HepG2 (cell line): ENCODE results near the gene DPP3. TPM values are rescaled to one million over a fixed set of nuclear protein-coding genes. Genes with fewer than 3 reads are reported as not detected.

Source experiments
- CHD2 ChIP-seq: IDR thresholded peaks from 2 replicates; pipeline ENCODE4 v1.6.1; 2011; ENCODE audit warnings: low read depth, low read length, improper control_type of control experiment
- MEIS1 ChIP-seq: sonication (generic); formaldehyde crosslinking; IDR thresholded peaks from 2 replicates; pipeline ENCODE4 v1.9.0; 2021; ENCODE audit warnings: mild to moderate bottlenecking, missing genetic modification reagents, moderate library complexity, borderline replicate concordance
- NONO ChIP-seq, 2 experiments: fragments of 450-650 bp in 1 of 2; sonication (generic) in 1 of 2; formaldehyde crosslinking in 1 of 2; IDR thresholded peaks in 1 of 2; conservative IDR thresholded peaks in 1 of 2; 2 replicates each; pipeline versions ENCODE4 v1.6.1 to v1.8.0; 2017 to 2022; ENCODE audit warnings: mild to moderate bottlenecking in 1 of 2, missing genetic modification reagents in 1 of 2, moderate library complexity in 1 of 2
- SNRNP70 ChIP-seq: fragments of 200-400 bp; formaldehyde crosslinking; IDR thresholded peaks from 2 replicates; pipeline ENCODE4 v1.6.1; 2017; ENCODE audit warnings: mild to moderate bottlenecking, low read depth, low read length, moderate library complexity
- SRSF4 ChIP-seq: fragments of 200-400 bp; formaldehyde crosslinking; IDR thresholded peaks from one replicate; pipeline ENCODE4 v1.6.1; 2018; ENCODE audit warnings: mild to moderate bottlenecking, low read depth, low read length, moderate library complexity; ENCODE audit not compliant: poor library complexity, severe bottlenecking
- ZNF772 ChIP-seq: sonication (generic); formaldehyde crosslinking; IDR thresholded peaks from 2 replicates; pipeline ENCODE4 v1.5.0; 2020; ENCODE audit warnings: mild to moderate bottlenecking, missing genetic modification reagents
- polyA plus RNA-seq, 8 experiments: library from polyadenylated mRNA; depleted of rRNA in 3 of 8; stranded (reverse) in 7 of 8; unstranded in 1 of 8; fragments of >200 nt; fragmentation: Illumina TruSeq in 4 of 8; extraction: Trizol in 4 of 8; gene quantifications; 2 replicates each; pipeline versions ENCODE4 v1.2.1 to v1.2.3, GENCODE V29; 2011 to 2016; ENCODE audit warnings: low read depth in 4 of 8, missing spikeins in 1 of 8, mixed read lengths in 1 of 8; ENCODE audit not compliant: insufficient read depth in 1 of 8
- total RNA-seq, 5 experiments: library from RNA; depleted of rRNA; stranded (reverse); fragments of >200 nt; fragmentation: Illumina TruSeq; extraction: Trizol; gene quantifications; 2 replicates each; pipeline ENCODE4 v1.2.3, GENCODE V29; 2016; ENCODE audit warnings: low read depth in 1 of 5
- TF ChIP-seq, protein P1 (sequence below), 2 experiments: sonication (generic) in 1 of 2; formaldehyde crosslinking in 1 of 2; IDR thresholded peaks; 2 replicates each; pipeline versions ENCODE4 v1.4.0 to v1.6.1; 2016 to 2020; ENCODE audit warnings: borderline replicate concordance in 1 of 2, low read depth in 1 of 2, mild to moderate bottlenecking in 1 of 2, missing genetic modification reagents in 1 of 2
- TF ChIP-seq, protein P2 (sequence below): sonication (generic); formaldehyde crosslinking; IDR thresholded peaks from 2 replicates; pipeline ENCODE4 v1.5.0; 2020; ENCODE audit warnings: missing genetic modification reagents
- TF ChIP-seq, protein P3 (sequence below): sonication (generic); formaldehyde crosslinking; IDR thresholded peaks from 2 replicates; pipeline ENCODE4 v1.4.0; 2020; ENCODE audit warnings: low read depth, mild to moderate bottlenecking, missing genetic modification reagents
- TF ChIP-seq, protein P4 (sequence below): sonication (generic); formaldehyde crosslinking; IDR thresholded peaks from 2 replicates; pipeline ENCODE4 v1.4.0; 2020; ENCODE audit warnings: missing genetic modification reagents
- TF ChIP-seq, protein P5 (sequence below): sonication (generic); formaldehyde crosslinking; IDR thresholded peaks from 2 replicates; pipeline ENCODE4 v1.5.1; 2020; ENCODE audit warnings: missing genetic modification reagents, mild to moderate bottlenecking, borderline replicate concordance

DPP3 gene
- total and polyA plus RNA-seq, 2 of the 13 experiments (the other 11 are each of a cell fraction or from before 2014, with no cell fraction given), result 38.4 to 59.8 TPM

DNA sequence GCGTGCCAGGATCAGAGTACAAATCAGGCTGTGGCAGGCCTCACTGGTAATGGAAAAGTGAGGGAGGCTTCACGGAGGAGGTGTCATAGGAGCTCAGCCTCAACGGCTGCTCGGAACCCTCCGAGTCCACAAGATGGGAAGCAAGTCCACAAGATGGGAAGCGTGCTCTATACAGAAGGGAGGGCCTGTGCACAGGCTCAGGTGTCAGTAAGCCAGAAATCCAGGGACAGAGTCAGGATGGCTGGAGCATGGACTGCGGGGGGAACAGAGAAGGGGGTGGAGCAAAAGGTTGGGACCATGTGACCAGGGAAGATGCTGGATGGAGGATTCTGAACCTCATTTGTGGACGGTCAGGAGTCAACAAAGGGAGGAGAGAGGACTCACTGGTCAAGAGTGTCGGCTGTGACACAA, 3.4 kb upstream of the DPP3 start (continued):
- TF ChIP-seq, protein P1, sequence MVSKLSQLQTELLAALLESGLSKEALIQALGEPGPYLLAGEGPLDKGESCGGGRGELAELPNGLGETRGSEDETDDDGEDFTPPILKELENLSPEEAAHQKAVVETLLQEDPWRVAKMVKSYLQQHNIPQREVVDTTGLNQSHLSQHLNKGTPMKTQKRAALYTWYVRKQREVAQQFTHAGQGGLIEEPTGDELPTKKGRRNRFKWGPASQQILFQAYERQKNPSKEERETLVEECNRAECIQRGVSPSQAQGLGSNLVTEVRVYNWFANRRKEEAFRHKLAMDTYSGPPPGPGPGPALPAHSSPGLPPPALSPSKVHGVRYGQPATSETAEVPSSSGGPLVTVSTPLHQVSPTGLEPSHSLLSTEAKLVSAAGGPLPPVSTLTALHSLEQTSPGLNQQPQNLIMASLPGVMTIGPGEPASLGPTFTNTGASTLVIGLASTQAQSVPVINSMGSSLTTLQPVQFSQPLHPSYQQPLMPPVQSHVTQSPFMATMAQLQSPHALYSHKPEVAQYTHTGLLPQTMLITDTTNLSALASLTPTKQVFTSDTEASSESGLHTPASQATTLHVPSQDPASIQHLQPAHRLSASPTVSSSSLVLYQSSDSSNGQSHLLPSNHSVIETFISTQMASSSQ (IDR thresholded peaks at IDR 0.05; ENCODE audit: low read depth), result no peak
- TF ChIP-seq, protein P1 (CRISPR knock-in tag; IDR thresholded peaks at IDR 0.05; ENCODE audit: borderline replicate concordance), result no peak
- TF ChIP-seq, protein P2, sequence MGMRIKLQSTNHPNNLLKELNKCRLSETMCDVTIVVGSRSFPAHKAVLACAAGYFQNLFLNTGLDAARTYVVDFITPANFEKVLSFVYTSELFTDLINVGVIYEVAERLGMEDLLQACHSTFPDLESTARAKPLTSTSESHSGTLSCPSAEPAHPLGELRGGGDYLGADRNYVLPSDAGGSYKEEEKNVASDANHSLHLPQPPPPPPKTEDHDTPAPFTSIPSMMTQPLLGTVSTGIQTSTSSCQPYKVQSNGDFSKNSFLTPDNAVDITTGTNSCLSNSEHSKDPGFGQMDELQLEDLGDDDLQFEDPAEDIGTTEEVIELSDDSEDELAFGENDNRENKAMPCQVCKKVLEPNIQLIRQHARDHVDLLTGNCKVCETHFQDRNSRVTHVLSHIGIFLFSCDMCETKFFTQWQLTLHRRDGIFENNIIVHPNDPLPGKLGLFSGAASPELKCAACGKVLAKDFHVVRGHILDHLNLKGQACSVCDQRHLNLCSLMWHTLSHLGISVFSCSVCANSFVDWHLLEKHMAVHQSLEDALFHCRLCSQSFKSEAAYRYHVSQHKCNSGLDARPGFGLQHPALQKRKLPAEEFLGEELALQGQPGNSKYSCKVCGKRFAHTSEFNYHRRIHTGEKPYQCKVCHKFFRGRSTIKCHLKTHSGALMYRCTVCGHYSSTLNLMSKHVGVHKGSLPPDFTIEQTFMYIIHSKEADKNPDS (CRISPR knock-in tag), result no peak
- TF ChIP-seq ZNF772 (CRISPR knock-in tag) (no peak), SNRNP70 (no peak), CHD2 (no peak), MEIS1 (no peak), SRSF4 (no peak), NONO (IDR thresholded peaks at IDR 0.05) (no peak), NONO (CRISPR knock-in tag; conservative IDR thresholded peaks at IDR 0.05) (0 out of 2 replicates have a peak, but pooled peaks have one; percentile 21)
- TF ChIP-seq, protein P3, sequence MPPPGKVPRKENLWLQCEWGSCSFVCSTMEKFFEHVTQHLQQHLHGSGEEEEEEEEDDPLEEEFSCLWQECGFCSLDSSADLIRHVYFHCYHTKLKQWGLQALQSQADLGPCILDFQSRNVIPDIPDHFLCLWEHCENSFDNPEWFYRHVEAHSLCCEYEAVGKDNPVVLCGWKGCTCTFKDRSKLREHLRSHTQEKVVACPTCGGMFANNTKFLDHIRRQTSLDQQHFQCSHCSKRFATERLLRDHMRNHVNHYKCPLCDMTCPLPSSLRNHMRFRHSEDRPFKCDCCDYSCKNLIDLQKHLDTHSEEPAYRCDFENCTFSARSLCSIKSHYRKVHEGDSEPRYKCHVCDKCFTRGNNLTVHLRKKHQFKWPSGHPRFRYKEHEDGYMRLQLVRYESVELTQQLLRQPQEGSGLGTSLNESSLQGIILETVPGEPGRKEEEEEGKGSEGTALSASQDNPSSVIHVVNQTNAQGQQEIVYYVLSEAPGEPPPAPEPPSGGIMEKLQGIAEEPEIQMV (CRISPR knock-in tag), result no peak
- TF ChIP-seq, protein P4, sequence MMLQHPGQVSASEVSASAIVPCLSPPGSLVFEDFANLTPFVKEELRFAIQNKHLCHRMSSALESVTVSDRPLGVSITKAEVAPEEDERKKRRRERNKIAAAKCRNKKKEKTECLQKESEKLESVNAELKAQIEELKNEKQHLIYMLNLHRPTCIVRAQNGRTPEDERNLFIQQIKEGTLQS, result no peak
- TF ChIP-seq, protein P5, sequence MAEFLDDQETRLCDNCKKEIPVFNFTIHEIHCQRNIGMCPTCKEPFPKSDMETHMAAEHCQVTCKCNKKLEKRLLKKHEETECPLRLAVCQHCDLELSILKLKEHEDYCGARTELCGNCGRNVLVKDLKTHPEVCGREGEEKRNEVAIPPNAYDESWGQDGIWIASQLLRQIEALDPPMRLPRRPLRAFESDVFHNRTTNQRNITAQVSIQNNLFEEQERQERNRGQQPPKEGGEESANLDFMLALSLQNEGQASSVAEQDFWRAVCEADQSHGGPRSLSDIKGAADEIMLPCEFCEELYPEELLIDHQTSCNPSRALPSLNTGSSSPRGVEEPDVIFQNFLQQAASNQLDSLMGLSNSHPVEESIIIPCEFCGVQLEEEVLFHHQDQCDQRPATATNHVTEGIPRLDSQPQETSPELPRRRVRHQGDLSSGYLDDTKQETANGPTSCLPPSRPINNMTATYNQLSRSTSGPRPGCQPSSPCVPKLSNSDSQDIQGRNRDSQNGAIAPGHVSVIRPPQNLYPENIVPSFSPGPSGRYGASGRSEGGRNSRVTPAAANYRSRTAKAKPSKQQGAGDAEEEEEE, result no peak
- TF ChIP-seq, all 625 proteins: peak for 3
